ENCODE results near the gene IPMK.
"Not testable (repeated sequence)": the region's sequence is repeated elsewhere in the genome, so short reads cannot be mapped to it uniquely, and the experiment has no call there.

DNA sequence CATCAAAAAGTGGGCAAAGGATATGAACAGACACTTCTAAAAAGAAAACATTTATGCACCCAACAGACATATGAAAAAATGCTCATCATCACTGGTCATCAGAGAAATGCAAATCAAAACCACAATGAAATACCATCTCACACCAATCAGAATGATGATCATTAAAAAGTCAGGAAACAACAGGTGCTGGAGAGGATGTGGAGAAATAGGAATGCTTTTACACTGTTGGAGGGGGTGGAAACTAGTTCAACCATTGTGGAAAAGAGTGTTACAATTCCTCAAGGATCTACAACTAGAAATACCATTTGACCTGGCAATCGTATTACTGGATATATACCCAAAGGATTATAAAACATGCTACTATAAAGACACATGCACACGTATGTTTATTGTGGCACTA, 111.8 kb downstream of the IPMK start:
- TF ChIP-seq, protein P1, sequence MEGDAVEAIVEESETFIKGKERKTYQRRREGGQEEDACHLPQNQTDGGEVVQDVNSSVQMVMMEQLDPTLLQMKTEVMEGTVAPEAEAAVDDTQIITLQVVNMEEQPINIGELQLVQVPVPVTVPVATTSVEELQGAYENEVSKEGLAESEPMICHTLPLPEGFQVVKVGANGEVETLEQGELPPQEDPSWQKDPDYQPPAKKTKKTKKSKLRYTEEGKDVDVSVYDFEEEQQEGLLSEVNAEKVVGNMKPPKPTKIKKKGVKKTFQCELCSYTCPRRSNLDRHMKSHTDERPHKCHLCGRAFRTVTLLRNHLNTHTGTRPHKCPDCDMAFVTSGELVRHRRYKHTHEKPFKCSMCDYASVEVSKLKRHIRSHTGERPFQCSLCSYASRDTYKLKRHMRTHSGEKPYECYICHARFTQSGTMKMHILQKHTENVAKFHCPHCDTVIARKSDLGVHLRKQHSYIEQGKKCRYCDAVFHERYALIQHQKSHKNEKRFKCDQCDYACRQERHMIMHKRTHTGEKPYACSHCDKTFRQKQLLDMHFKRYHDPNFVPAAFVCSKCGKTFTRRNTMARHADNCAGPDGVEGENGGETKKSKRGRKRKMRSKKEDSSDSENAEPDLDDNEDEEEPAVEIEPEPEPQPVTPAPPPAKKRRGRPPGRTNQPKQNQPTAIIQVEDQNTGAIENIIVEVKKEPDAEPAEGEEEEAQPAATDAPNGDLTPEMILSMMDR (IDR thresholded peaks at IDR 0.05), result not testable (repeated sequence)
- not testable (repeated sequence) for TF ChIP-seq ZNF121 (CRISPR knock-in tag; IDR thresholded peaks at IDR 0.05); ELF4 (CRISPR knock-in tag; IDR thresholded peaks at IDR 0.05; ENCODE audit: low read depth); ZNF263 (CRISPR knock-in tag; IDR thresholded peaks at IDR 0.05; ENCODE audit: low read depth); JUN (CRISPR knock-in tag; IDR thresholded peaks at IDR 0.05); JAZF1 (CRISPR knock-in tag; IDR thresholded peaks at IDR 0.05)
- TF ChIP-seq, protein P2, sequence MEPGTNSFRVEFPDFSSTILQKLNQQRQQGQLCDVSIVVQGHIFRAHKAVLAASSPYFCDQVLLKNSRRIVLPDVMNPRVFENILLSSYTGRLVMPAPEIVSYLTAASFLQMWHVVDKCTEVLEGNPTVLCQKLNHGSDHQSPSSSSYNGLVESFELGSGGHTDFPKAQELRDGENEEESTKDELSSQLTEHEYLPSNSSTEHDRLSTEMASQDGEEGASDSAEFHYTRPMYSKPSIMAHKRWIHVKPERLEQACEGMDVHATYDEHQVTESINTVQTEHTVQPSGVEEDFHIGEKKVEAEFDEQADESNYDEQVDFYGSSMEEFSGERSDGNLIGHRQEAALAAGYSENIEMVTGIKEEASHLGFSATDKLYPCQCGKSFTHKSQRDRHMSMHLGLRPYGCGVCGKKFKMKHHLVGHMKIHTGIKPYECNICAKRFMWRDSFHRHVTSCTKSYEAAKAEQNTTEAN (CRISPR knock-in tag; IDR thresholded peaks at IDR 0.05), result not testable (repeated sequence)
- TF ChIP-seq, protein P3, sequence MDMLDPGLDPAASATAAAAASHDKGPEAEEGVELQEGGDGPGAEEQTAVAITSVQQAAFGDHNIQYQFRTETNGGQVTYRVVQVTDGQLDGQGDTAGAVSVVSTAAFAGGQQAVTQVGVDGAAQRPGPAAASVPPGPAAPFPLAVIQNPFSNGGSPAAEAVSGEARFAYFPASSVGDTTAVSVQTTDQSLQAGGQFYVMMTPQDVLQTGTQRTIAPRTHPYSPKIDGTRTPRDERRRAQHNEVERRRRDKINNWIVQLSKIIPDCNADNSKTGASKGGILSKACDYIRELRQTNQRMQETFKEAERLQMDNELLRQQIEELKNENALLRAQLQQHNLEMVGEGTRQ (CRISPR knock-in tag; IDR thresholded peaks at IDR 0.05), result not testable (repeated sequence)
- TF ChIP-seq, protein P4, sequence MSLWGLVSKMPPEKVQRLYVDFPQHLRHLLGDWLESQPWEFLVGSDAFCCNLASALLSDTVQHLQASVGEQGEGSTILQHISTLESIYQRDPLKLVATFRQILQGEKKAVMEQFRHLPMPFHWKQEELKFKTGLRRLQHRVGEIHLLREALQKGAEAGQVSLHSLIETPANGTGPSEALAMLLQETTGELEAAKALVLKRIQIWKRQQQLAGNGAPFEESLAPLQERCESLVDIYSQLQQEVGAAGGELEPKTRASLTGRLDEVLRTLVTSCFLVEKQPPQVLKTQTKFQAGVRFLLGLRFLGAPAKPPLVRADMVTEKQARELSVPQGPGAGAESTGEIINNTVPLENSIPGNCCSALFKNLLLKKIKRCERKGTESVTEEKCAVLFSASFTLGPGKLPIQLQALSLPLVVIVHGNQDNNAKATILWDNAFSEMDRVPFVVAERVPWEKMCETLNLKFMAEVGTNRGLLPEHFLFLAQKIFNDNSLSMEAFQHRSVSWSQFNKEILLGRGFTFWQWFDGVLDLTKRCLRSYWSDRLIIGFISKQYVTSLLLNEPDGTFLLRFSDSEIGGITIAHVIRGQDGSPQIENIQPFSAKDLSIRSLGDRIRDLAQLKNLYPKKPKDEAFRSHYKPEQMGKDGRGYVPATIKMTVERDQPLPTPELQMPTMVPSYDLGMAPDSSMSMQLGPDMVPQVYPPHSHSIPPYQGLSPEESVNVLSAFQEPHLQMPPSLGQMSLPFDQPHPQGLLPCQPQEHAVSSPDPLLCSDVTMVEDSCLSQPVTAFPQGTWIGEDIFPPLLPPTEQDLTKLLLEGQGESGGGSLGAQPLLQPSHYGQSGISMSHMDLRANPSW (CRISPR knock-in tag; conservative IDR thresholded peaks at IDR 0.05; ENCODE audit: low read depth), result not testable (repeated sequence)

Data from WTC11 (cell line).